ENCODE measurements around the gene PROM2.

DNA sequence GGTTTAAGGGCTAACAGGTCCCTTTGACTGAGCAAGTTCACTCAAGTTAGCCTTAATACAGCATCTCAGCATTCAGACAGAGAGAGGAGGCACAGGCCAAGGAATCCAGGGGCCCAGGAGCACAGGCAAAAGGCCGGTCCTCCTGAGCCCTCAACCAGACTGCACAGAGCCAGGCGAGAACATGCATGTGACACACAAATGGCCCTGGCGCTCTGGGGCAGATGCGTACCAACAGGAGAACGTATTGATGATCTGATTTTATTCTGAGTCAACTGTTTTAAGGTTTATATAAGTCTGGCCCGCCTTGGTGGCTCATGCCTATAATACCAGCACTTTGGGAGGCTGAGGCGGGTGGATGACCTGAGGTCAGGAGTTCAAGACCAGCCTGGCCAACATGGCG, 57.8 kb downstream of the PROM2 start:
- TF ChIP-seq, protein P1, sequence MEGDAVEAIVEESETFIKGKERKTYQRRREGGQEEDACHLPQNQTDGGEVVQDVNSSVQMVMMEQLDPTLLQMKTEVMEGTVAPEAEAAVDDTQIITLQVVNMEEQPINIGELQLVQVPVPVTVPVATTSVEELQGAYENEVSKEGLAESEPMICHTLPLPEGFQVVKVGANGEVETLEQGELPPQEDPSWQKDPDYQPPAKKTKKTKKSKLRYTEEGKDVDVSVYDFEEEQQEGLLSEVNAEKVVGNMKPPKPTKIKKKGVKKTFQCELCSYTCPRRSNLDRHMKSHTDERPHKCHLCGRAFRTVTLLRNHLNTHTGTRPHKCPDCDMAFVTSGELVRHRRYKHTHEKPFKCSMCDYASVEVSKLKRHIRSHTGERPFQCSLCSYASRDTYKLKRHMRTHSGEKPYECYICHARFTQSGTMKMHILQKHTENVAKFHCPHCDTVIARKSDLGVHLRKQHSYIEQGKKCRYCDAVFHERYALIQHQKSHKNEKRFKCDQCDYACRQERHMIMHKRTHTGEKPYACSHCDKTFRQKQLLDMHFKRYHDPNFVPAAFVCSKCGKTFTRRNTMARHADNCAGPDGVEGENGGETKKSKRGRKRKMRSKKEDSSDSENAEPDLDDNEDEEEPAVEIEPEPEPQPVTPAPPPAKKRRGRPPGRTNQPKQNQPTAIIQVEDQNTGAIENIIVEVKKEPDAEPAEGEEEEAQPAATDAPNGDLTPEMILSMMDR (conservative IDR thresholded peaks at IDR 0.05), result no peak
- no peak for TF ChIP-seq ZFX (IDR thresholded peaks at IDR 0.05)
